Mesendoderm (in vitro differentiated cells): ENCODE results near the gene PARP6.
A peak's percentile ranks its signal among the peaks of the same experiment; 100 is the strongest.

Source experiments
- DNase-seq: peaks from one replicate; pipeline ENCODE4 v3.0.0; 2013
- H2AK5ac ChIP-seq: 2 replicates; pipeline ENCODE4 v1.6.1; 2013; ENCODE audit warnings: low read length, inconsistent platforms
- H2BK120ac ChIP-seq: 2 replicates; pipeline ENCODE4 v1.6.1; 2013; ENCODE audit warnings: low read depth, mild to moderate bottlenecking, low read length, moderate library complexity, mixed read lengths
- H2BK15ac ChIP-seq: replicated peaks from 2 replicates; pipeline ENCODE4 v1.6.1; 2013; ENCODE audit warnings: low read depth, mild to moderate bottlenecking, moderate library complexity
- H2BK5ac ChIP-seq: 2 replicates; pipeline ENCODE4 v1.6.1; 2013; ENCODE audit warnings: low read length, inconsistent platforms
- H3K18ac ChIP-seq: 2 replicates; pipeline ENCODE4 v1.6.1; 2013; ENCODE audit warnings: mild to moderate bottlenecking, low read length, mixed read lengths
- H3K23ac ChIP-seq: one replicate; pipeline ENCODE4 v1.6.1; 2013; ENCODE audit warnings: low read length
- H3K27ac ChIP-seq: 2 replicates; pipeline ENCODE4 v1.5.1; 2013; ENCODE audit warnings: low read depth, mild to moderate bottlenecking, inconsistent platforms, low read length, moderate library complexity
- H3K27me3 ChIP-seq: 2 replicates; pipeline ENCODE4 v1.6.1; 2013; ENCODE audit warnings: low read length, control low read depth, mild to moderate bottlenecking, inconsistent platforms; ENCODE audit not compliant: insufficient read depth, poor library complexity
- H3K36me3 ChIP-seq: 2 replicates; pipeline ENCODE4 v1.6.1; 2013; ENCODE audit warnings: low read length, inconsistent platforms; ENCODE audit not compliant: control insufficient read depth, insufficient read depth
- H3K4ac ChIP-seq: one replicate; pipeline ENCODE4 v1.6.1; 2013; ENCODE audit warnings: low read depth, mild to moderate bottlenecking, low read length, moderate library complexity
- H3K4me1 ChIP-seq: 2 replicates; pipeline ENCODE4 v1.6.1; 2013; ENCODE audit warnings: low read depth, low read length, inconsistent platforms; ENCODE audit not compliant: control insufficient read depth
- H3K4me2 ChIP-seq: 2 replicates; pipeline ENCODE4 v1.6.1; 2013; ENCODE audit warnings: low read length
- H3K4me3 ChIP-seq: 2 replicates; pipeline ENCODE4 v1.5.1; 2013; ENCODE audit warnings: mild to moderate bottlenecking, low read length
- H3K56ac ChIP-seq: one replicate; pipeline ENCODE4 v1.6.1; 2013; ENCODE audit warnings: low read length
- H3K79me1 ChIP-seq: 2 replicates; pipeline ENCODE4 v1.6.1; 2013; ENCODE audit warnings: low read length, inconsistent platforms
- H3K79me2 ChIP-seq: 2 replicates; pipeline ENCODE4 v1.6.1; 2013; ENCODE audit warnings: mild to moderate bottlenecking, low read length; ENCODE audit not compliant: control insufficient read depth, insufficient read depth
- H3K9ac ChIP-seq: 2 replicates; pipeline ENCODE4 v1.6.1; 2013; ENCODE audit warnings: low read length, inconsistent platforms
- H4K5ac ChIP-seq: one replicate; pipeline ENCODE4 v1.6.1; 2013; ENCODE audit warnings: low read length
- H4K8ac ChIP-seq: one replicate; pipeline ENCODE4 v1.6.1; 2013; ENCODE audit warnings: low read depth, mild to moderate bottlenecking, control low read depth, low read length, moderate library complexity
- WGBS: extraction: QIAGEN DNeasy Blood & Tissue Kit; methylation state at CpG from one replicate; pipeline ENCODE4 v1.1.7; 2013; ENCODE audit warnings: low lambda C conversion rate, missing lambda C conversion rate; ENCODE audit not compliant: insufficient coverage; ENCODE audit errors: extremely low coverage; 5-methylcytosine and 5-hydroxymethylcytosine counted together

PARP6 gene

DNA sequence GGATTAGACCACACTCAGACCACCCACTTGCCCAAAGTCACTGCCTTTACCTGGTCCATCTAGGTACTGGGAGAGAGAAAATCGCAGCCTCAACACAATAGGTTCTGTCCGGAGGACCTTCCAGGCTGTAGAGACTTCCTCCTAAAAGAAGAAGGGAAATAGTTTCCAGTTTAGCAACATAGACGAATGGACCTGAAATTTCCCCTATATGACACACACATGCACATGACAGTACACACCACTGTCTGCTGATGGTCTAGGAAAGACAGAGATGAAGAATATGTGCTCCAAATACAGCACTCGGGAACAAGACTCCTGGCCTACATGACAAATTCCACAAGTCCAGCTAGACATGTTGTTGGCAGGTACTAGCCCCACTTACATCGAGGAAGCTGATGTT, 7.3 kb downstream of the PARP6 start:
- no peak overlapping the region for H3K4ac ChIP-seq
- H3K4me2 ChIP-seq: no peak overlapping the region
- H3K4me3 ChIP-seq: no peak overlapping the region
- H3K79me2 ChIP-seq: no peaks in the 10 kb centered on the region
- H4K8ac ChIP-seq: no peak overlapping the region
- no peaks in the 10 kb centered on the region for H3K27me3 ChIP-seq
- H3K27ac ChIP-seq: no peak overlapping the region
- no peak overlapping the region for H3K56ac ChIP-seq
- H4K5ac ChIP-seq: no peak overlapping the region
- H3K18ac ChIP-seq: no peak overlapping the region
- DNase-seq: no peak
- H2BK120ac ChIP-seq: no peak overlapping the region
- H2AK5ac ChIP-seq: no peak overlapping the region
- no peak overlapping the region for H3K9ac ChIP-seq
- no peaks in the 10 kb centered on the region for H3K4me1 ChIP-seq
- peaks cover 2% of the 10 kb centered on the region for H3K79me1 ChIP-seq
- no peak overlapping the region for H2BK15ac ChIP-seq
- no peak overlapping the region for H3K23ac ChIP-seq
- no peak overlapping the region for H2BK5ac ChIP-seq
- peaks cover 22% of the 10 kb centered on the region for H3K36me3 ChIP-seq
- no CpG with 5 or more reads among the region's 5 CpGs for WGBS

DNA sequence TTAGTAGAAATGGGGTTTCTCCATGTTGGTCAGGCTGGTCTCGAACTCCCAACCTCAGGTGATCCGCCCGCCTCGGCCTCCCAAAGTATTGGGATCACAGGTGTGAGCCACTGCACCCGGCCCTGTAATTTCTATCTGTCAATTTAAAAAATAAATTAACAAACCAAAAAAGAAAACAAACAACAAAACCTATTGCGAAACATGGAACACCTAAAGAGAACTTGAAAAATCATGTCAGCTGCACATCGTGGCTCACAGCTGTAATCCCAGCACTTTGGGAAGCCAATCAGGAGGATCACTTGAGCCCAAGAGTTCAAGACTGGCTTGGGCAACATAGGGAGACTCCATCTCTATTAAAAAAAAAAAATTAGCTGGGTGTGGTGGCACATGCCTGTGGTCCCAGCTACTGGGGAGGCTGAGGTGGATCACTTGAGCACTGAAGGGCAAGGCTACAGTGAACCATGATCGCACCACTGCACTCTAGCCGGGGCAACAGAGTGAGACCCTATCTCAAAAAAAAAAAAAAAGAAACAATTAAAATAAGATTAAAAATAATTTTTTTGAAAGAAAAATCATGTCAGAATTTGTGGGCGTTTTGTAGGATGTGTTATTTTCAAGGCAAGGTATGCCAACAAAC, 19.6 kb downstream of the PARP6 start:
- no peak overlapping the region for H4K5ac ChIP-seq
- 100% methylated on average over 1 of the region's 10 CpGs for WGBS
- no peak overlapping the region for H2BK120ac ChIP-seq
- no peaks in the 10 kb centered on the region for H3K79me2 ChIP-seq
- H3K56ac ChIP-seq: no peak overlapping the region
- H3K4me2 ChIP-seq: no peak overlapping the region
- no peak overlapping the region for H2AK5ac ChIP-seq
- H3K79me1 ChIP-seq: no peaks in the 10 kb centered on the region
- H3K36me3 ChIP-seq: peaks cover 15% of the 10 kb centered on the region
- no peaks in the 10 kb centered on the region for H3K27me3 ChIP-seq
- no peak for DNase-seq
- no peak overlapping the region for H4K8ac ChIP-seq
- H3K23ac ChIP-seq: no peak overlapping the region
- H3K4me1 ChIP-seq: no peaks in the 10 kb centered on the region
- no peak overlapping the region for H3K4ac ChIP-seq
- no peak overlapping the region for H3K18ac ChIP-seq
- no peak overlapping the region for H2BK5ac ChIP-seq
- no peak overlapping the region for H2BK15ac ChIP-seq
- H3K4me3 ChIP-seq: no peak overlapping the region
- no peak overlapping the region for H3K9ac ChIP-seq
- H3K27ac ChIP-seq: no peak overlapping the region

DNA sequence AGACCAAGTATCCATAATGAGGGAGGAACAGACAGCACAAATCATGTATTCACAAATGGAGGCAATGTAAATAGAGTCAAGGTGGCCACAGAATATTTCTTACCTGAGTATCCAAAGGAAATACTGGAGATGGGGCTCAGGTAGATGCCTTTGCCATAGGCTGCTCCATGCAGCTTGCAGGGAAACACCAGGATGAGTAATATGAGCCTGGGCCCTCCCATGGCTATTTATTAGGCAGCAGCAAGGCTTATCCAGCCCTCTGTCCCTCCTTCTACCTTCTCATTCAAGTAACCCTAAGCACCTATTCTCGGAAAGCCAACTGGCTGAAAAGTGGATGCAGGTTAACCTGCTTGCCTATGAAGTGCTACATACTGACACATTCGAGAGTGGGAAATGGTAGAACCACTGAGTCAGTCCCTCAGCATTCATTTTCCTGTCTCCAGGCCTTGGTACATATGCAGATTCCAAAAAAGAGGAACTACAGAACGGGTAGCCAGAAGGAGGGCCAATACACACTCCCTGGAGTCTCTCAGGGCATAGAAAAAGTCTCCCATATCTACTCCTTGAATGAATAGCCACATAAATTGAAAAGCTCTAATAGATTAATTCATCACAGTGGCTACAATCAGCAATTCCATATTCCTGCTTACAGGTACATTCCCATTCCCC, 23.1 kb downstream of the PARP6 start:
- H4K5ac ChIP-seq: no peak overlapping the region
- no peaks in the 10 kb centered on the region for H3K79me1 ChIP-seq
- no peaks in the 10 kb centered on the region for H3K27me3 ChIP-seq
- no peak overlapping the region for H4K8ac ChIP-seq
- H2AK5ac ChIP-seq: no peak overlapping the region
- H3K9ac ChIP-seq: no peak overlapping the region
- WGBS: no CpG with 5 or more reads among the region's 3 CpGs
- H3K36me3 ChIP-seq: peaks cover 6% of the 10 kb centered on the region
- H2BK120ac ChIP-seq: no peak overlapping the region
- no peak for DNase-seq
- no peak overlapping the region for H3K4me2 ChIP-seq
- H3K27ac ChIP-seq: no peak overlapping the region
- no peak overlapping the region for H3K18ac ChIP-seq
- H3K4ac ChIP-seq: no peak overlapping the region
- peaks cover 2% of the 10 kb centered on the region for H3K4me1 ChIP-seq
- H3K56ac ChIP-seq: no peak overlapping the region
- no peaks in the 10 kb centered on the region for H3K79me2 ChIP-seq
- H3K4me3 ChIP-seq: no peak overlapping the region
- no peak overlapping the region for H3K23ac ChIP-seq
- H2BK5ac ChIP-seq: no peak overlapping the region
- H2BK15ac ChIP-seq: no peak overlapping the region

- Histone ChIP-seq H3K18ac (no peak overlapping the region), H3K79me2 (no peaks in the 10 kb centered on the region), H3K56ac (no peak overlapping the region), H2BK5ac (no peak overlapping the region), H3K23ac (no peak overlapping the region), H3K27ac (no peak overlapping the region), H3K79me1 (no peaks in the 10 kb centered on the region), H3K36me3 (peaks cover 6% of the 10 kb centered on the region), H3K27me3 (no peaks in the 10 kb centered on the region), H3K4me1 (peaks cover 10% of the 10 kb centered on the region), H3K4me3 (no peak overlapping the region), H4K8ac (no peak overlapping the region), H3K9ac (no peak overlapping the region), H2AK5ac (no peak overlapping the region), H4K5ac (no peak overlapping the region), H3K4ac (no peak overlapping the region), H3K4me2 (no peak overlapping the region), H2BK15ac (no peak overlapping the region), H2BK120ac (no peak overlapping the region)
- WGBS: no CpG with 5 or more reads among the region's 1 CpG
- no peak for DNase-seq
These were observed 23.8 kb downstream of the PARP6 start for GRCh38 chr15:72248514-72248913.

DNA sequence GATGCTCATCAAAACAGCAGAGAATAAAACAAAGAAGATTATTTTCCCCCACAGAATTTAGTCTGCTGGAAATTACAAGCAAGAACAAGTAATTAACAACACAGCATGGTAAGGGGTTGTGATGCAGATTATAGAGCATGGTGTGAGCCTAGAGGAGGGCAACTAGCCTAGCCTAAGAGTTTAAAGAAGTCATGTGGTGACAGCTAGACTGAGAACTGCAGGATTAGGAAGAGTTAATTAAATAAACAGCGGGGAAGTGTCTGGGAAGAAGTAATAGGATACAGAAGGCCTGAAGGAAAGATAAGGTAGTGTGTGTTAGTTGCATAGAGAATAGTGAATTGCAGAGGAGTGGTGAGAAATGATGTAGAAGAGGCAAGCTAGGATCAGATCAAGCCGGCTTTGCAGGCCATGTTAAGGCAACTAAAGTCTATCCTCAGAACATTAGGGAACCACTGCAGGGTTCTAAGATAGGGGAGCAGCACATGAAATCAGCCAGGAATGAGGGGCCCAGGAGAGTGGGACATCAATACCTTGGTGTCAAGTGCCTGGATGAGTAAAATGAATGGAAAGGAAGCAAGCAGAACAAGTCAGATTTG, 29.5 kb downstream of the PARP6 start:
- peak overlapping the region; percentile 92 for H3K27ac ChIP-seq
- no peaks in the 10 kb centered on the region for H3K27me3 ChIP-seq
- H4K5ac ChIP-seq: no peak overlapping the region
- H2BK5ac ChIP-seq: peak overlapping the region; percentile 94
- peaks cover 23% of the 10 kb centered on the region for H3K4me1 ChIP-seq
- no peak overlapping the region for H3K4ac ChIP-seq
- no peak overlapping the region for H3K4me3 ChIP-seq
- peak; percentile 98 for DNase-seq
- H3K18ac ChIP-seq: no peak overlapping the region
- H2BK15ac ChIP-seq: no peak overlapping the region
- H3K56ac ChIP-seq: no peak overlapping the region
- H2AK5ac ChIP-seq: no peak overlapping the region
- no peaks in the 10 kb centered on the region for H3K36me3 ChIP-seq
- no peak overlapping the region for H3K23ac ChIP-seq
- H3K79me2 ChIP-seq: no peaks in the 10 kb centered on the region
- H3K9ac ChIP-seq: no peak overlapping the region
- no peak overlapping the region for H4K8ac ChIP-seq
- no peak overlapping the region for H2BK120ac ChIP-seq
- WGBS: no CpG with 5 or more reads among the region's 2 CpGs
- H3K4me2 ChIP-seq: no peak overlapping the region
- no peaks in the 10 kb centered on the region for H3K79me1 ChIP-seq
